ENCODE data around the gene MCM3.

Gene MCM3

GRCh38 chr6:52286798-52287432, 2.4 kb upstream of the MCM3 start:
- peak; percentile 84 for TF ChIP-seq CTCF (IDR thresholded peaks at IDR 0.05; ENCODE audit: low read length)
- TF ChIP-seq EZH2 (IDR thresholded peaks at IDR 0.05; ENCODE audit: borderline replicate concordance, low read length), result no peak
- Histone ChIP-seq H3K4me3 (ENCODE audit: low read depth, low read length, poor library complexity, severe bottlenecking) (peak overlapping the region; percentile 98), H3K4me2 (ENCODE audit: low read length) (peak overlapping the region; percentile 85)

GRCh38 chr6:52285177-52286068, 881 bp upstream of the MCM3 start:
- Histone ChIP-seq H3K9me3 (ENCODE audit: low read length) (no peaks in the 10 kb centered on the region), H3F3A (ENCODE audit: insufficient read depth, low read length) (no peaks in the 10 kb centered on the region), H3K27ac (ENCODE audit: low read depth, low read length, poor library complexity, severe bottlenecking) (peak overlapping the region; percentile 95), H3K9me2 (ENCODE audit: low read depth, low read length) (no peaks in the 10 kb centered on the region), H3K36me3 (ENCODE audit: insufficient read depth, low read length) (peaks cover 36% of the 10 kb centered on the region), H2AFZ (ENCODE audit: low read length) (peak overlapping the region; percentile 87), H4K20me1 (ENCODE audit: insufficient read depth, low read length) (no peaks in the 10 kb centered on the region), H3K9ac (ENCODE audit: low read length) (peak overlapping the region; percentile 82), H3K79me2 (ENCODE audit: insufficient read depth, low read length) (peaks cover 31% of the 10 kb centered on the region), H3K4me3 (ENCODE audit: low read depth, low read length, poor library complexity, severe bottlenecking) (peak overlapping the region; percentile 98), H3K4me1 (ENCODE audit: insufficient read depth, low read length, severe bottlenecking) (peaks cover 53% of the 10 kb centered on the region), H3K27me3 (ENCODE audit: insufficient read depth, low read length) (no peaks in the 10 kb centered on the region), H3K4me2 (ENCODE audit: low read length) (peak overlapping the region; percentile 85)
- TF ChIP-seq EZH2 (IDR thresholded peaks at IDR 0.05; ENCODE audit: borderline replicate concordance, low read length) (no peak), CTCF (IDR thresholded peaks at IDR 0.05; ENCODE audit: low read length) (peak; percentile 57)

More at GRCh38 chr6:52286798-52287432, 2.4 kb upstream of the MCM3 start:
- Histone ChIP-seq H2AFZ (ENCODE audit: low read length) (peak overlapping the region; percentile 87), H3K4me1 (ENCODE audit: insufficient read depth, low read length, severe bottlenecking) (peaks cover 41% of the 10 kb centered on the region), H3K27ac (ENCODE audit: low read depth, low read length, poor library complexity, severe bottlenecking) (peak overlapping the region; percentile 95), H3K27me3 (ENCODE audit: insufficient read depth, low read length) (no peaks in the 10 kb centered on the region), H4K20me1 (ENCODE audit: insufficient read depth, low read length) (no peaks in the 10 kb centered on the region), H3K9me3 (ENCODE audit: low read length) (no peaks in the 10 kb centered on the region), H3K9ac (ENCODE audit: low read length) (peak overlapping the region; percentile 82), H3K36me3 (ENCODE audit: insufficient read depth, low read length) (peaks cover 21% of the 10 kb centered on the region), H3K79me2 (ENCODE audit: insufficient read depth, low read length) (peaks cover 25% of the 10 kb centered on the region), H3K9me2 (ENCODE audit: low read depth, low read length) (no peaks in the 10 kb centered on the region), H3F3A (ENCODE audit: insufficient read depth, low read length) (no peaks in the 10 kb centered on the region)

GRCh38 chr6:52284131-52284459, 447 bp downstream of the MCM3 start:
- Histone ChIP-seq H2AFZ (ENCODE audit: low read length) (no peak overlapping the region), H3F3A (ENCODE audit: insufficient read depth, low read length) (no peaks in the 10 kb centered on the region), H3K79me2 (ENCODE audit: insufficient read depth, low read length) (peaks cover 31% of the 10 kb centered on the region), H3K9ac (ENCODE audit: low read length) (peak overlapping the region; percentile 99), H3K27ac (ENCODE audit: low read depth, low read length, poor library complexity, severe bottlenecking) (peak overlapping the region; percentile 75), H3K9me3 (ENCODE audit: low read length) (no peaks in the 10 kb centered on the region), H3K27me3 (ENCODE audit: insufficient read depth, low read length) (no peaks in the 10 kb centered on the region), H3K4me2 (ENCODE audit: low read length) (peak overlapping the region; percentile 99), H3K36me3 (ENCODE audit: insufficient read depth, low read length) (peaks cover 50% of the 10 kb centered on the region), H3K4me3 (ENCODE audit: low read depth, low read length, poor library complexity, severe bottlenecking) (peak overlapping the region; percentile 98), H3K9me2 (ENCODE audit: low read depth, low read length) (no peaks in the 10 kb centered on the region), H3K4me1 (ENCODE audit: insufficient read depth, low read length, severe bottlenecking) (peaks cover 53% of the 10 kb centered on the region), H4K20me1 (ENCODE audit: insufficient read depth, low read length) (no peaks in the 10 kb centered on the region)
- TF ChIP-seq EZH2 (IDR thresholded peaks at IDR 0.05; ENCODE audit: borderline replicate concordance, low read length), result no peak
- no peak for TF ChIP-seq CTCF (IDR thresholded peaks at IDR 0.05; ENCODE audit: low read length)

Measured in OCI-LY1 (cell line).